ENCODE results near the gene PRKCA.

DNA sequence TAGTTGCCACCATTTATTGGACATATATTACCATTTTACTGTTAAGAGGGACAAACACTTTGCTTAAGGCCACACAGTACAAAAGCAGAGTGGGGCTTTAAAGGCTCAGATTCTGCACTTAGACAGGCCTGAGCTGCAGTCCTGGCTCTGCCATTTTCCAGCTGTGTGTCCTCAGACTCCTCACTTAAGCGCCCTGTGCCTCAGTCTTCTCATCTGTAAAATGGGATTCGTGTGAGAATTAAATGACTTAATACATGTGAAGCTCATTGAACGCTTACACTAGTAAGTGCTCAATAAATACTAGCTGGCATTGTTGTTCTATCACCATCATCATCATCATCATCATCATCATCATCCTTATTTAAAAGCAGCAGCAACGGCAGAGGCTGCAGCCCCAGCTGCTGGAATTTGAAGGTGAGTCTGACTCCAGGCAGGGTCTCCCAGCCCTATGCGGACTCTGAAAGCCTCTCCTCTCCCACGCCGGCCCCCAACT, 532.1 kb downstream of the PRKCA start:
- TF ChIP-seq CTCF (IDR thresholded peaks at IDR 0.05; ENCODE audit: insufficient read depth, low read length) (no peak), POLR2AphosphoS5 (IDR thresholded peaks at IDR 0.05; ENCODE audit: low read depth) (no peak), REST (IDR thresholded peaks at IDR 0.05; ENCODE audit: insufficient replicate concordance, low read depth) (no peak)

All from HL-60 (cell line).